IPS-18a (cell line): ENCODE data around the gene NUP50.

ENCODE experiments used
- H3K27ac ChIP-seq: one replicate; pipeline ENCODE4 v1.5.1; 2013; ENCODE audit warnings: low read length
- H3K27me3 ChIP-seq: one replicate; pipeline ENCODE4 v1.6.1; 2013; ENCODE audit warnings: mild to moderate bottlenecking, low read length; ENCODE audit not compliant: control insufficient read depth, insufficient read depth
- H3K36me3 ChIP-seq: one replicate; pipeline ENCODE4 v1.6.1; 2013; ENCODE audit warnings: low read depth, low read length; ENCODE audit not compliant: control insufficient read depth
- H3K4me1 ChIP-seq: one replicate; pipeline ENCODE4 v1.6.1; 2013; ENCODE audit warnings: low read depth, low read length; ENCODE audit not compliant: control insufficient read depth
- H3K4me3 ChIP-seq: one replicate; pipeline ENCODE4 v1.5.1; 2013; ENCODE audit warnings: low read length
- H3K9ac ChIP-seq: one replicate; pipeline ENCODE4 v1.6.1; 2013; ENCODE audit warnings: mild to moderate bottlenecking, low read length, moderate library complexity
- H3K9me3 ChIP-seq: one replicate; pipeline ENCODE4 v1.6.1; 2013; ENCODE audit warnings: low read depth, low read length; ENCODE audit not compliant: control insufficient read depth

The NUP50 gene

DNA sequence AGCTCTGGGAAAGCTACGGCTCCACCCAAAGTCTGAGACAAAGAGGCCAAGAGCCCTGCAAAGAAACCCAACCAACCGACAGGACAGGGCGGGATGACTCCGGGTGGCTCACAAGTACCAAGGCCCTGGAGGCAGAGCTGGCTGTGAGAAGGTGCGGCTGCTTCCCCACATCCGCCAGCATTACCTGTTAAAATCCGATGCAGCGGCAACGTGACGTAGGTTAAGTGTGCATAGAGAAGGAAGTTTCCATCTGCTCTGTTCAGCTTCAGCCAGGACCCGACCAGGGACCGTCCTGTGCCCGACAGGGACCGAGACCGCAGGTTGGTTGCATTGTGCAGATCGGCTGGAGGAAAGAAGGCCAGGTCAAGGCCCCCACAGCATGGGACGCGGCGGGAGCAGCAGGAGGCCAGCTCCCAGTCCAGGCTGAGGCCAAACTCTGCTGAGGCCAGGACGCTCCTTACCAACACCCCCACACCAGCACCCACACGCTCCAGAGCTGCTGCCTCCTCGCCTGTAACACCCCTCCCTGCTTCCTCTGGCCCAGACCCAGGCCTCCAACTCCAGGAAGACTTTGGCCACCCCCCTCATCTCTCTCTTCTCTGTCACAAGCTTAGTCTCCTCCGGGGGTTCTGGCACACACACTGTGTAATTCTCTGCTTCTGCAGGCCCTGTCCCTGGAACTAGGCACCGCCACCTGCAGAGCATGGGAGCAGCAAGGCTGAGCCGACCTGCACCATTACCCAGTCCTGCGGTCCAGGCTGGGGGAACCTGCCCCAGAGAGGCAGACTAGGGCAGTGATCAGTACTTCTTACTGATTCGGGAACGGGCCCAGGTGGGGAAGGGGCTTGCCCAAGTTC, 34.1 kb downstream of the NUP50 start:
- Histone ChIP-seq H3K4me3 (no peak overlapping the region), H3K27ac (no peak overlapping the region), H3K9ac (no peak overlapping the region), H3K27me3 (no peaks in the 10 kb centered on the region), H3K4me1 (peaks cover 7% of the 10 kb centered on the region), H3K36me3 (no peaks in the 10 kb centered on the region), H3K9me3 (no peaks in the 10 kb centered on the region)

DNA sequence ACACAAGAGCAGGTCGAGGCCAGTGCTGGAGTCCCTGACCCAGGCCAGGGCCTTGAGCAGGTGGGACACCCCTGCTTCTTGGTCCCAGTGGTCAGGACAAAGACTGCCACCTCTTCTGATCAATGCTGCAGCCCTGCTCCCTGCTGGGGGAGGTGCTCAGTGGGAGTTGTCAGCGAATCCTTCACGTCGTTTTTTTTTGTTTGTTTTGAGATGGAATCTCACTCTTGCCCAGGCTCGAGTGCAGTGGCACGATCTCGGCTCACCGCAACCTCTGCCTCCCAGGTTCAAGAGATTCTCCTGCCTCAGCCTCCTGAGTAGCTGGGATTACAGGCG, 34.7 kb downstream of the NUP50 start:
- Histone ChIP-seq H3K9ac (no peak overlapping the region), H3K27ac (no peak overlapping the region), H3K4me3 (no peak overlapping the region), H3K27me3 (no peaks in the 10 kb centered on the region), H3K36me3 (no peaks in the 10 kb centered on the region), H3K4me1 (peaks cover 1% of the 10 kb centered on the region), H3K9me3 (no peaks in the 10 kb centered on the region)

- H3K27ac ChIP-seq = no peak overlapping the region
- H3K27me3 ChIP-seq = no peaks in the 10 kb centered on the region
- no peak overlapping the region for H3K9ac ChIP-seq
- H3K4me3 ChIP-seq = no peak overlapping the region
- no peaks in the 10 kb centered on the region for H3K4me1 ChIP-seq
- no peaks in the 10 kb centered on the region for H3K36me3 ChIP-seq
- no peaks in the 10 kb centered on the region for H3K9me3 ChIP-seq
These were observed 36.0 kb downstream of the NUP50 start for GRCh38 chr22:45199723-45200122.

DNA sequence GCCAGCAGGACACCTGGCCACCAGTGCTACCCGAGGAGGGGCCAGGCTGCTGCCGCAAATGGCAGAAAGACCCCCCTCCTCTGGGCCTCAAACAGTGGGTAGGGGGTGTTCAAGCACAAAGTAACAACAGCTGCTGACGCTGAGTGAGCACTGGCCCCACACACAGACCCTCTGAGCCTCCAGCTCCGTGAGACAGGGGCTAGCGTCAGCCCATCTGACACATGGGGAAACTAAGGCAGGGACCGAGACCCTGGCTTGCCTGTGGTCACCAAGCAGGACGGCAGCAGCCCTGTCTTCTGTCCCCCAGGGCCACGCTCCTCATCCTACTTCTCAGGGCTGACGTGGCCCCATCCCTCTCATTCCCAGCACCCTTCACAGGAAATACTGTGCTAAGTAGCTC, 36.5 kb downstream of the NUP50 start:
- no peaks in the 10 kb centered on the region for H3K36me3 ChIP-seq
- H3K4me1 ChIP-seq = no peaks in the 10 kb centered on the region
- H3K27me3 ChIP-seq = no peaks in the 10 kb centered on the region
- H3K9ac ChIP-seq = no peak overlapping the region
- no peaks in the 10 kb centered on the region for H3K9me3 ChIP-seq
- no peak overlapping the region for H3K27ac ChIP-seq
- H3K4me3 ChIP-seq = no peak overlapping the region

GRCh38 chr22:45200860-45201511, 37.3 kb downstream of the NUP50 start:
- no peaks in the 10 kb centered on the region for H3K9me3 ChIP-seq
- no peaks in the 10 kb centered on the region for H3K36me3 ChIP-seq
- no peak overlapping the region for H3K9ac ChIP-seq
- no peaks in the 10 kb centered on the region for H3K27me3 ChIP-seq
- H3K27ac ChIP-seq = no peak overlapping the region
- H3K4me1 ChIP-seq = no peaks in the 10 kb centered on the region
- H3K4me3 ChIP-seq = no peak overlapping the region

- Histone ChIP-seq H3K9me3 (no peaks in the 10 kb centered on the region), H3K36me3 (no peaks in the 10 kb centered on the region), H3K27ac (no peak overlapping the region), H3K9ac (no peak overlapping the region), H3K27me3 (no peaks in the 10 kb centered on the region), H3K4me3 (no peak overlapping the region), H3K4me1 (no peaks in the 10 kb centered on the region)
These were observed 38.1 kb downstream of the NUP50 start for GRCh38 chr22:45201678-45202332.

- Histone ChIP-seq H3K9me3 (no peaks in the 10 kb centered on the region), H3K4me3 (no peak overlapping the region), H3K9ac (no peak overlapping the region), H3K36me3 (no peaks in the 10 kb centered on the region), H3K4me1 (no peaks in the 10 kb centered on the region), H3K27me3 (no peaks in the 10 kb centered on the region), H3K27ac (no peak overlapping the region)
These were observed 38.8 kb downstream of the NUP50 start for GRCh38 chr22:45202333-45203149.

GRCh38 chr22:45203150-45203951, 39.6 kb downstream of the NUP50 start:
- Histone ChIP-seq H3K9me3 (no peaks in the 10 kb centered on the region), H3K27ac (no peak overlapping the region), H3K4me1 (no peaks in the 10 kb centered on the region), H3K4me3 (no peak overlapping the region), H3K27me3 (no peaks in the 10 kb centered on the region), H3K9ac (no peak overlapping the region), H3K36me3 (no peaks in the 10 kb centered on the region)

GRCh38 chr22:45204241-45204640, 40.5 kb downstream of the NUP50 start:
- H3K4me1 ChIP-seq = no peaks in the 10 kb centered on the region
- H3K4me3 ChIP-seq = no peak overlapping the region
- H3K36me3 ChIP-seq = no peaks in the 10 kb centered on the region
- no peaks in the 10 kb centered on the region for H3K27me3 ChIP-seq
- no peaks in the 10 kb centered on the region for H3K9me3 ChIP-seq
- H3K9ac ChIP-seq = no peak overlapping the region
- no peak overlapping the region for H3K27ac ChIP-seq

DNA sequence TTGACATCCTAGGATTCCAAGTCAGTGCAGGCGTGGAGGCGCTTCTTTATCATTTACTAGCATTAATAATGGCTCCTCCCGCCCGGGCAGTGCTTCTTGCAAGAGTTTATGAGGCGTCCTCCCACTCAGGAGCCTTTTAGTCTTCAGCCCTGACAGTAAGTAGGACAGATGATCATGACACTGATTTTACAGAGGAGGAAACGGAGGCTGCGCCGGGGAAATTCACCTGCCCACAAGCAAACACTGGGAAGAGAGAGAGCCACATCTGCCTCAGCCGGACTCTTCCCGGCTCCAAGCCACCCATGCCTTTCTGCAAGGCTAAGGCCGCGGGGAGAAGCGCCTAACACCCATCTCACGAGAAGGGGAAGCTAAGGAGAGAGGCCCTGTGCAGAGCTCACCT, 41.1 kb downstream of the NUP50 start:
- no peak overlapping the region for H3K4me3 ChIP-seq
- no peaks in the 10 kb centered on the region for H3K36me3 ChIP-seq
- no peak overlapping the region for H3K27ac ChIP-seq
- no peak overlapping the region for H3K9ac ChIP-seq
- H3K9me3 ChIP-seq = no peaks in the 10 kb centered on the region
- H3K4me1 ChIP-seq = no peaks in the 10 kb centered on the region
- no peaks in the 10 kb centered on the region for H3K27me3 ChIP-seq
